Measurements from ENCODE around the gene PFN1.

GRCh38 chr17:4944163-4944553, 4.2 kb downstream of the PFN1 start:
- TF ChIP-seq CTCF (IDR thresholded peaks at IDR 0.05) = no peak
- TF ChIP-seq POLR2A (IDR thresholded peaks at IDR 0.05) = no peak
